ENCODE data around the gene WNK1.
"Not testable (repeated sequence)": the region's sequence is repeated elsewhere in the genome, so short reads cannot be mapped to it uniquely, and the experiment has no call there.

WNK1 gene

GRCh38 chr12:749751-750270 lies 2.6 kb upstream of the WNK1 start:
- no peak for DNase-seq (ENCODE audit: low read depth)

GRCh38 chr12:750366-751191 lies 1.8 kb upstream of the WNK1 start:
- DNase-seq (ENCODE audit: low read depth) = no peak

- DNase-seq (ENCODE audit: low read depth) = peak; percentile 86
Measured at GRCh38 chr12:751192-751998, 984 bp upstream of the WNK1 start.

- no peak for DNase-seq (ENCODE audit: low read depth)
Measured at GRCh38 chr12:752695-753610, 574 bp downstream of the WNK1 start.

- no peak for DNase-seq (ENCODE audit: low read depth)
Measured at GRCh38 chr12:753611-754472, 1.5 kb downstream of the WNK1 start.

- DNase-seq (ENCODE audit: low read depth) = no peak
Measured at GRCh38 chr12:754473-754820, 2.1 kb downstream of the WNK1 start.

- DNase-seq (ENCODE audit: low read depth) = no peak
Measured at GRCh38 chr12:754851-755562, 2.6 kb downstream of the WNK1 start.

GRCh38 chr12:759628-760027 lies 7.2 kb downstream of the WNK1 start:
- no peak for DNase-seq (ENCODE audit: low read depth)

GRCh38 chr12:761256-761655 lies 8.9 kb downstream of the WNK1 start:
- no peak for DNase-seq (ENCODE audit: low read depth)

- no peak for DNase-seq (ENCODE audit: low read depth)
Measured at GRCh38 chr12:765840-766239, 13.5 kb downstream of the WNK1 start.

- no peak for DNase-seq (ENCODE audit: low read depth)
Measured at GRCh38 chr12:768434-768833, 16.1 kb downstream of the WNK1 start.

- no peak for DNase-seq (ENCODE audit: low read depth)
Measured at GRCh38 chr12:770479-770878, 18.1 kb downstream of the WNK1 start.

GRCh38 chr12:772056-772697 lies 19.8 kb downstream of the WNK1 start:
- no peak for DNase-seq (ENCODE audit: low read depth)

- DNase-seq (ENCODE audit: low read depth) = no peak
Measured at GRCh38 chr12:774051-774614, 21.8 kb downstream of the WNK1 start.

- not testable (repeated sequence) for DNase-seq (ENCODE audit: low read depth)
Measured at GRCh38 chr12:775973-776771, 23.8 kb downstream of the WNK1 start.

GRCh38 chr12:776772-777373 lies 24.5 kb downstream of the WNK1 start:
- DNase-seq (ENCODE audit: low read depth) = not testable (repeated sequence)

GRCh38 chr12:777550-778047 lies 25.2 kb downstream of the WNK1 start:
- no peak for DNase-seq (ENCODE audit: low read depth)

GRCh38 chr12:778615-779014 lies 26.2 kb downstream of the WNK1 start:
- no peak for DNase-seq (ENCODE audit: low read depth)

Data from GM04504 (cell line).